ENCODE data around the gene LNX2.

DNA sequence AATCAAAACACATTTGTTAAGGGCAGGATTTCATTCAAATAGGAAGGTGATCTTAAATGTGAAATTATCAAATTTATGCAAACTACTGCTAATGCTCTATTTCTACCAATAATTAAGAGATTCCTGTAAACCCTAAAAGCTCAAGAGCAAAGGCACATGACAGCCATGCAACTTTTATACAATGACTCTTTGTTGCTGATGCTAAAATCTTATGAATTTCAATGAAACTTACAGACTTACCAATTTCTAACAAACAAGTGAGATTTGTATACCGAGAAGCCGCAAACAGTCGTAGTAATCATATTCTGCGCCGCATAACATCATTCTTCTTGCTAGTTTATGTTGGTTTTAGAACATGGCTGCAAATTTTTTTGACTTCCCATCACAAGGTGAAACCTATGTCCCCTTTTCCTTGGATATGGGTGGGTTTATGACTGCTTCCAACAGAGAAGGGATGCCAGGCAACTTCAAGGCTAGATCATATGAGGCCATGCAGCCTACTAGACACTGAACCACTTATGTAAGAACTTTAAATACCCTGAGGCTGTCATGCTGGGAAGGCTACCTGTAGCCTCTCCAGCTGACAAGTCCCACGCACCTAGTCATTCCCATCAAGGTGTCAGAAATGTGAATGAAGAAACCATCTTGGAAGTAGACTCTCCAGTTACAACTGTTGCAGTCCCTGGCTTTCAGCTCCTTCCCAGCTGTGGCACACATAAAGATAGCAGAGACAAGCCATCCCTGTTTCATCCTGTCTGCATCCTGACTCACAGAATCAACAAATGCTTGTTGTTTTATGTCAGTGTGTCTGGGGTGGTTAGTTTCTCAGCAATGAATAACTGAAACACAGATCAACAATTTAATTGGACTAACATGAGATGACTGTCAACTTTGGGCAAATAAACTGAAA is 42.0 kb downstream of the LNX2 start:
- TF ChIP-seq, protein P1, sequence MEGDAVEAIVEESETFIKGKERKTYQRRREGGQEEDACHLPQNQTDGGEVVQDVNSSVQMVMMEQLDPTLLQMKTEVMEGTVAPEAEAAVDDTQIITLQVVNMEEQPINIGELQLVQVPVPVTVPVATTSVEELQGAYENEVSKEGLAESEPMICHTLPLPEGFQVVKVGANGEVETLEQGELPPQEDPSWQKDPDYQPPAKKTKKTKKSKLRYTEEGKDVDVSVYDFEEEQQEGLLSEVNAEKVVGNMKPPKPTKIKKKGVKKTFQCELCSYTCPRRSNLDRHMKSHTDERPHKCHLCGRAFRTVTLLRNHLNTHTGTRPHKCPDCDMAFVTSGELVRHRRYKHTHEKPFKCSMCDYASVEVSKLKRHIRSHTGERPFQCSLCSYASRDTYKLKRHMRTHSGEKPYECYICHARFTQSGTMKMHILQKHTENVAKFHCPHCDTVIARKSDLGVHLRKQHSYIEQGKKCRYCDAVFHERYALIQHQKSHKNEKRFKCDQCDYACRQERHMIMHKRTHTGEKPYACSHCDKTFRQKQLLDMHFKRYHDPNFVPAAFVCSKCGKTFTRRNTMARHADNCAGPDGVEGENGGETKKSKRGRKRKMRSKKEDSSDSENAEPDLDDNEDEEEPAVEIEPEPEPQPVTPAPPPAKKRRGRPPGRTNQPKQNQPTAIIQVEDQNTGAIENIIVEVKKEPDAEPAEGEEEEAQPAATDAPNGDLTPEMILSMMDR (IDR thresholded peaks at IDR 0.05; ENCODE audit: low read depth, low read length): no peak
- no peak for TF ChIP-seq EZH2phosphoT487 (IDR thresholded peaks at IDR 0.05; ENCODE audit: low read depth)
